ENCODE results near the gene ARID1B. TPM values are rescaled to one million over a fixed set of nuclear protein-coding genes. Genes with fewer than 3 reads are reported as not detected.
"Not testable (repeated sequence)": the region's sequence is repeated elsewhere in the genome, so short reads cannot be mapped to it uniquely, and the experiment has no call there.

The ARID1B gene
- total RNA-seq, 4 donors from 2014 or later: 87.1 to 194 (median 115) TPM

DNA sequence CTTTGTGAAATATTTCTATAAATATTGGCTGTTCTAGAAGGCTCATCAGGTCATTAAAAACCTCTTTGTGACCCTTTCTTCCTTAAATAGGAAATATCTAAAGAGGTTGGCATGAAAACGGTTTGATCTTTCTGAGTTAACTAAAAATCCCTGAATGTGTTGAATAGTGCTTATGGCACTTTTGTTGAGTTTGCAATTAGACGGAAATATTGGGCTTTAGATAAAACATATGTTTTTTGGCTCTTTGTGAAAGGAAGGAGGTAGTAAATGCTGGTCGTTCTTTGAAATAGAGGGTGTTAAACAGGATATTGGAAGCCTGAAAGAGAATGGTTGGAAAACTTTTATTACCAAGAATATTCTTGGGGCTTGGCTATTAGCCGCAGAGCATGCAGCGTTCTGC is 163.0 kb downstream of the ARID1B start:
- intact Hi-C loops (cut with DNase I; ENCODE audit: low total_unique reads): no loop called here
- peaks cover 0 to 41% (median 7%) of the 10 kb centered on the region in 4 donors for H3K4me1 ChIP-seq
- H3K4me3 ChIP-seq: no peak overlapping the region
- H3K9me3 ChIP-seq: no peaks in the 10 kb centered on the region
- WGBS, 2 donors (ENCODE audit: low coverage in 1 of 2): 65 to 70% methylated on average over 5 of the region's 5 CpGs
- no peaks in the 10 kb centered on the region for H3K36me3 ChIP-seq
- no peak overlapping the region for H3K27ac ChIP-seq
- no peak for TF ChIP-seq POLR2AphosphoS5 (IDR thresholded peaks at IDR 0.05)
- no peak for TF ChIP-seq POLR2A (IDR thresholded peaks at IDR 0.05)
- in situ Hi-C loops (cut with MboI; ENCODE audit: low pct_ligation_motif_present in 1 of 4, low pct_unique_long_range_greater_than_20kb in 1 of 4, low sequenced_read_pairs in 3 of 4): no loop called here
- DNase-seq: no peak
- H3K27me3 ChIP-seq: no peaks in the 10 kb centered on the region

DNA sequence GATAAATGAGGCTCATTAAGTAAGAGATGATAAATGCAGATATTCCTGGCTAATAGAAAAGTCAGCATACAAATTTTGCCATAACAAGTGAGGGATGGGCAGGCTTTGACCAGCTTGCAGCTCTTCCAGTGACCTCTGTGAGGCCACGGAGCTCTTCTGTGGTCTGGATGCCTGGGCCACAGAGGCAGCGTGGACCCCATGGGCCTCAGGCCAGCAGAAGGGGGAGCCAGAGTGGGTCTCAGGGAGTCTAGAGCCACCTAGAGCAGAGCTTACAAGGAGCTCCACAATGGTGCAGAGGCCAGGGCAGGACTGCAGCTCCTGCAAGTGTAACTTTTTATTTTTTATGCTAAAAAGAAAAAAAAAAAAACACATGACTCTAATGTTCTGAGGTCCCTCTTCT is 165.1 kb downstream of the ARID1B start:
- intact Hi-C loops (cut with DNase I; ENCODE audit: low total_unique reads) (no loop called here), in situ Hi-C loops (cut with MboI; ENCODE audit: low pct_ligation_motif_present in 1 of 4, low pct_unique_long_range_greater_than_20kb in 1 of 4, low sequenced_read_pairs in 3 of 4) (no loop called here)
- Histone ChIP-seq H3K27ac (no peak overlapping the region), H3K27me3 (no peaks in the 10 kb centered on the region), H3K4me3 (no peak overlapping the region), H3K9me3 (no peaks in the 10 kb centered on the region), H3K36me3 (no peaks in the 10 kb centered on the region), H3K4me1 (peaks cover 0 to 40% (median 10%) of the 10 kb centered on the region in 4 donors)
- no peak for TF ChIP-seq POLR2A (IDR thresholded peaks at IDR 0.05)
- TF ChIP-seq POLR2AphosphoS5 (IDR thresholded peaks at IDR 0.05): no peak
- TF ChIP-seq, protein P1, sequence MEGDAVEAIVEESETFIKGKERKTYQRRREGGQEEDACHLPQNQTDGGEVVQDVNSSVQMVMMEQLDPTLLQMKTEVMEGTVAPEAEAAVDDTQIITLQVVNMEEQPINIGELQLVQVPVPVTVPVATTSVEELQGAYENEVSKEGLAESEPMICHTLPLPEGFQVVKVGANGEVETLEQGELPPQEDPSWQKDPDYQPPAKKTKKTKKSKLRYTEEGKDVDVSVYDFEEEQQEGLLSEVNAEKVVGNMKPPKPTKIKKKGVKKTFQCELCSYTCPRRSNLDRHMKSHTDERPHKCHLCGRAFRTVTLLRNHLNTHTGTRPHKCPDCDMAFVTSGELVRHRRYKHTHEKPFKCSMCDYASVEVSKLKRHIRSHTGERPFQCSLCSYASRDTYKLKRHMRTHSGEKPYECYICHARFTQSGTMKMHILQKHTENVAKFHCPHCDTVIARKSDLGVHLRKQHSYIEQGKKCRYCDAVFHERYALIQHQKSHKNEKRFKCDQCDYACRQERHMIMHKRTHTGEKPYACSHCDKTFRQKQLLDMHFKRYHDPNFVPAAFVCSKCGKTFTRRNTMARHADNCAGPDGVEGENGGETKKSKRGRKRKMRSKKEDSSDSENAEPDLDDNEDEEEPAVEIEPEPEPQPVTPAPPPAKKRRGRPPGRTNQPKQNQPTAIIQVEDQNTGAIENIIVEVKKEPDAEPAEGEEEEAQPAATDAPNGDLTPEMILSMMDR (IDR thresholded peaks at IDR 0.05): no peak
- no peak for TF ChIP-seq EP300 (IDR thresholded peaks at IDR 0.05; ENCODE audit: low read depth)
- DNase-seq: no peak
- 88 to 100% methylated on average over 2 of the region's 2 CpGs for WGBS, 2 donors (ENCODE audit: low coverage in 1 of 2)

DNA sequence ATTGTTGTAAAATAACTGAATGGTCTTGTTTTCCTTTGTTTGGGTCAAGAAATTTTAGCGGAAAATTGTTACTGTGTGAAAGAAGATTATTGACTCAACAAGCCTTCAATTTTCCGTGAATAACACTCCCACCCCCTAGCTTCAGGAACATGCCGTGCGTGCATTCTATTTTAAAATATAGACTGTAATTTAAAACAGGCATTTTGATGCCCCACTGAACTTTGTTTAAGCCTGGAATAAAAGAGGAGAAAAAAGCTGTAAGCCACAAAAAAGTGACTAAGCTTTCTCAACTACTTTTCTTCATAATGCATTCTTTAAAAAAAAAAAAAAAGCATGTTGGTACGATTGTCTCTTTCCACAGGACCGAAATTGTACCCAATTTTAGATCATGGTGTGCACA is 166.0 kb downstream of the ARID1B start:
- in situ Hi-C loops (cut with MboI; ENCODE audit: low pct_ligation_motif_present in 1 of 4, low pct_unique_long_range_greater_than_20kb in 1 of 4, low sequenced_read_pairs in 3 of 4) (no loop called here), intact Hi-C loops (cut with DNase I; ENCODE audit: low total_unique reads) (no loop called here)

DNA sequence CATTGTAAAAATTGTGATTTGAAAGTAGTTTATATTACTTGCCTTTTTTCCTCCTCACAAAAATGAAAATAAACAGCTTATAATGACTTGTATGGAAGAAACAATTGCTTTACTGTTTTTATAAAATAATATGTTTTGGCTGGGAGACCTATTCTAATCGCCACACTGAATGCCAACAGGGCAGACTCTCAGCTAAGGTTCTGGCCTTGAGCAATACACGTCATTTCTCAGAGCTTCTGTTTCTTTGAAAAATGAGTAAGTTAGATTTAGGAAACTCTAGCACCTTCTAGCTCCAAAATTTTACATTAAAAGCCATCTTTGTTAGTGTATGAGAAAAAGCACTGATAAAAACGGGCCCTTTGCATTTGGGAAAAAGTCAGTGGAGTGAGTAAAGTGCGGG is 166.6 kb downstream of the ARID1B start:
- intact Hi-C loops (cut with DNase I; ENCODE audit: low total_unique reads): no loop called here
- in situ Hi-C loops (cut with MboI; ENCODE audit: low pct_ligation_motif_present in 1 of 4, low pct_unique_long_range_greater_than_20kb in 1 of 4, low sequenced_read_pairs in 3 of 4): no loop called here
- no peak overlapping the region for H3K4me3 ChIP-seq
- TF ChIP-seq POLR2A (IDR thresholded peaks at IDR 0.05) (no peak), POLR2AphosphoS5 (IDR thresholded peaks at IDR 0.05) (no peak), EP300 (IDR thresholded peaks at IDR 0.05; ENCODE audit: low read depth) (no peak)
- TF ChIP-seq, protein P1 (IDR thresholded peaks at IDR 0.05): no peak
- WGBS, 2 donors (ENCODE audit: low coverage in 1 of 2): 86 to 90% methylated on average over 3 to 4 of the region's 4 CpGs
- H3K27me3 ChIP-seq: no peaks in the 10 kb centered on the region
- no peak for DNase-seq
- H3K27ac ChIP-seq: no peak overlapping the region
- H3K36me3 ChIP-seq: no peaks in the 10 kb centered on the region
- peaks cover 0 to 38% (median 16%) of the 10 kb centered on the region in 4 donors for H3K4me1 ChIP-seq
- no peaks in the 10 kb centered on the region for H3K9me3 ChIP-seq

More for the DNA sequence above, 166.0 kb downstream of the ARID1B start:
- TF ChIP-seq POLR2AphosphoS5 (IDR thresholded peaks at IDR 0.05) (no peak), EP300 (IDR thresholded peaks at IDR 0.05; ENCODE audit: low read depth) (no peak), POLR2A (IDR thresholded peaks at IDR 0.05) (no peak)
- DNase-seq: no peak
- Histone ChIP-seq H3K36me3 (no peaks in the 10 kb centered on the region), H3K27ac (no peak overlapping the region), H3K27me3 (no peaks in the 10 kb centered on the region), H3K4me3 (no peak overlapping the region), H3K9me3 (no peaks in the 10 kb centered on the region), H3K4me1 (peaks cover 0 to 38% (median 14%) of the 10 kb centered on the region in 4 donors)
- 91 to 92% methylated on average over 6 of the region's 6 CpGs for WGBS, 2 donors (ENCODE audit: low coverage in 1 of 2)

DNA sequence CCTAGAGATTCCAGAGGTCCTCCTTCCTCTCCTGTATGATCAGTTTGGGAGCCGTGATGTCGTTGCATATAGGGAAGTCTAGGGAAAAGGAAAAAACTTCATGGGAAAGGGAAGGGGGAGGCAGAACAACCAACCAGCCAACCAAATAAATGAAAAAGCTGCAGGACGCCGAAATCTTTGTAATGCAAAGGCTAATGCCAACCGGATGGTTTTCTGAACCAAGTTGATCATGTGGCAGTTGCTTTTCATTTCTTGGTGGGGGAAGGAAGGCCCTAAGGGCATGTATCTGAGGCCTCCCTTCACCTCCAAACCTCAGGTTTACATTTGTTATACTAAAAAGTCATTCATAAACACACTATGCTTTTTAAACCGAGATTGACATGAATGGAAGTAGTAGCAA is 167.2 kb downstream of the ARID1B start:
- no peaks in the 10 kb centered on the region for H3K36me3 ChIP-seq
- 91 to 97% methylated on average over 4 to 6 of the region's 6 CpGs for WGBS, 2 donors (ENCODE audit: low coverage in 1 of 2)
- no peaks in the 10 kb centered on the region for H3K27me3 ChIP-seq
- intact Hi-C loops (cut with DNase I; ENCODE audit: low total_unique reads): no loop called here
- TF ChIP-seq POLR2A (IDR thresholded peaks at IDR 0.05) (no peak), POLR2AphosphoS5 (IDR thresholded peaks at IDR 0.05) (no peak), EP300 (IDR thresholded peaks at IDR 0.05; ENCODE audit: low read depth) (no peak)
- TF ChIP-seq, protein P1 (IDR thresholded peaks at IDR 0.05): no peak
- no peak overlapping the region for H3K27ac ChIP-seq
- no peak overlapping the region for H3K4me3 ChIP-seq
- no peak for DNase-seq
- H3K9me3 ChIP-seq: no peaks in the 10 kb centered on the region
- in situ Hi-C loops (cut with MboI; ENCODE audit: low pct_ligation_motif_present in 1 of 4, low pct_unique_long_range_greater_than_20kb in 1 of 4, low sequenced_read_pairs in 3 of 4): no loop called here
- H3K4me1 ChIP-seq: peaks cover 0 to 42% (median 22%) of the 10 kb centered on the region in 4 donors

DNA sequence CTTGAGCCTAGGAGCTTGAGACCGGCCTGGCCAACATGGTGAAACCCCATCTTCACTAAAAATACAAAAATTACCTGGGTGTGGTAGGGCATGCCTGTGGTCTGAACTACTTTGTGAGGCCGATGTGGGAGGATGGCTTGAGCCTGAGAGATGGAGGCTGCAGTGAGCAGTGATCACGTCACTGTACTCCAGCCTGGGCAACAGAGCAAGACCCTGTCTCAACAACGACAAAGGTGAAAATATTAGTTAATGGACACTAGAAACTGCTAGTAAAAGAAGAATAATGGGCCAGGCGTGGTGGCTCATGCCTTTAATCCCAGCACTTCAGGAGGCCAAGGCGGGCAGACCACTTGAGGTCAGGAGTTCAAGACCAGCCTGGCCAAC is 168.6 kb downstream of the ARID1B start:
- H3K27me3 ChIP-seq; H3K27ac ChIP-seq; in situ Hi-C loops (cut with MboI; ENCODE audit: low pct_ligation_motif_present in 1 of 4, low pct_unique_long_range_greater_than_20kb in 1 of 4, low sequenced_read_pairs in 3 of 4); intact Hi-C loops (cut with DNase I; ENCODE audit: low total_unique reads); H3K4me3 ChIP-seq; H3K36me3 ChIP-seq; H3K9me3 ChIP-seq; DNase-seq: not testable (repeated sequence)
- H3K4me1 ChIP-seq: peaks cover 0 to 33% (median 21%) of the 10 kb centered on the region in 4 donors
- WGBS, 2 donors (ENCODE audit: low coverage in 1 of 2): 95 to 100% methylated on average over 2 to 6 of the region's 6 CpGs

Data from transverse colon (tissue), 4 donors.